GM08714 (cell line): ENCODE data around the gene TMEM42.
A peak's percentile ranks its signal among the peaks of the same experiment; 100 is the strongest.
"Not testable (repeated sequence)": the region's sequence is repeated elsewhere in the genome, so short reads cannot be mapped to it uniquely, and the experiment has no call there.

Experiments used
- H3K4me3 ChIP-seq: fragments of 200-500 bp; sonication (Bioruptor generic); 2 replicates; pipeline ENCODE4 v1.5.1; 2014; ENCODE audit warnings: mild to moderate bottlenecking, low read length, inconsistent platforms
- ZNF274 ChIP-seq: IDR thresholded peaks from 2 replicates; pipeline ENCODE4 v1.6.1; 2012; ENCODE audit warnings: mild to moderate bottlenecking, low read depth, low read length

TMEM42 gene

DNA sequence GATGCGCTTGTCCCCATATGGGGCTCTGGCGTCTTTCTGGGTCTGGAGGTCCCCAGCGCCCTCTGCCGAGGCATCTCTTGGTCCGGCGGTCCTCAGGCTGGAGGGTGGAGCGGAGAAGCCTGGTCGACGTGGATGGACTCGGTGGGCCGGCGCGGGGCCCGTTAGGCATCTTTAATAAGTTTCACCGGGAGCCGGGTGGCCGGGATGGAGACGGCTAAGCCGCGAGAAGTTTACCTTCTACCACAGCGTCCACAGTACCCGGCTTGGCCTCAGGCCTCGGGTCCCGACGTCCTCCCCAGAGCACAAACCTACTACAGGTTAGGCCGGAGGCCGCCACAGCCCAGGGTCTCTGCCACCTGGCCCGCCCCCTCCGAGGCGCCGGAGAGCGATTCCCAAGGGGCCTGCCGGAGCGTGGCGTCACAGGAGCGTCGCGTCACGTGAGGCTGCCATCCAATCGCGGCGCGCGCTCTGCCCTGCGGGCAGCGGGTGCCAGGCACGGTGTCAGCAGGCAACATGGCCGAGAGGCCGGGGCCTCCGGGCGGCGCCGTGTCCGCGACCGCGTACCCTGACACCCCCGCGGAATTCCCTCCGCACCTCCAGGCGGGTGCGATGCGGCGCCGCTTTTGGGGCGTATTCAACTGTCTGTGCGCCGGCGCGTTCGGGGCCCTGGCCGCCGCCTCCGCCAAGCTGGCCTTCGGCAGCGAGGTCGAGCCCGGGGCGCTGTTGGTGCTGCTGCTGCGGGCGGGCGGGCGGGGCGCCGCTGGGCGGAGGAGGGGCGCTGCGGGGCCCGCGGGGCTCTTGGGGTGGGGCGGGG, at the start of gene TMEM42:
Gene TMEM42 (plus strand): TSS at position 501 of the 814 bp plus-strand sequence. CDS start 13 bp downstream, at position 514.
- TF ChIP-seq ZNF274: no peak

DNA sequence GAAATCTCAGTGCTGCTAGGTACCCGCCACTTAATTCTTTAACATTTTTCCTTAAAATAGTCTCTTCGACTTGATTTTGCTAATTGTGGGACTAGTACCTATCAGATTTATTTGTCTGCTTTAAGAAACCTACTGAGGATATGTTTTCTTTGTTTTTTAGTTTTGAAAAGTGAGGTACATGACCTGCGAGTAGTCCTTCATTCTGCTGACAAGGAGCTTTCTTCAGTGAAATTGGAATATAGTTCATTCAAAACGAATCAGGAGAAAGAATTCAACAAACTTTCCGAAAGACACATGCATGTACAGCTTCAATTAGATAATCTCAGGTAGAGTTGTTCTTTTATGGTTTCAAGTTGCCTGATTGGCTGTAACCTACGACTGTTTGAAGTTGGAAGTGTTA, 47.0 kb upstream of the TMEM42 start:
- no peak for TF ChIP-seq ZNF274
- no peak overlapping the region for H3K4me3 ChIP-seq

More for the DNA sequence above, at the start of gene TMEM42:
- H3K4me3 ChIP-seq: peak within 1 kb of the TSS; percentile 76

DNA sequence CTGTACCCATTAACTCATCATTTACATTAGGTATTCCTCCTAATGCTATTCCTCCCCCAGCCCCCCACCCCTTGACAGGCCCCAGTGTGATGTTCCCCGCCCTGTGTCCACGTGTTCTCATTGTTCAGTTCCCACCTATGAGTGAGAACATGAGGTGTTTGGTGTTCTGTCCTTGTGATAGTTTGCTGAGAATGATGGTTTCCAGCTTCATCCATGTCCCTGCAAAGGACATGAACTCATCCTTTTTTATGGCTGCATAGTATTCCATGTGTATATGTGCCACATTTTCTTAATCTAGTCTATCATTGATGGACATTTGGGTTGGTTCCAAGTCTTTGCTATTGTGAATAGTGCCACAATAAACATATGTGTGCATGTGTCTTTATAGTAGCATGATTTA, 45.4 kb upstream of the TMEM42 start:
- not testable (repeated sequence) for H3K4me3 ChIP-seq

DNA sequence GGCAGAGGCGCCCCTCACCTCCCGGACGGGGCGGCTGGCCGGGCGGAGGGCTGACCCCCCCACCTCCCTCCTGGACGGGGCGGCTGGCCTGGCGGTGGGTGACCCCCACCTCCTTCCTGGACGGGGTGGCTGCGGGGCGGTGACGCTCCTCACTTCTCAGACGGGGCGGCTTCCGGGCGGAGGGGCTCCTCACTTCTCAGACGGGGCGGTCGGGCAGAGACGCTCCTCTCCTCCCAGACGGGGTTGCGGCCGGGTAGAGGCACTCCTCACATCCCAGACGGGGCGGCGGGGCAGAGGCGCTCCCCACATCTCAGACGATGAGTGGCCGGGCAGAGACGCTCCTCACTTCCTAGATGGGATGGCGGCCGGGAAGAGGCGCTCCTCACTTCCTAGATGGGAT, 40.5 kb upstream of the TMEM42 start:
- not testable (repeated sequence) for H3K4me3 ChIP-seq

DNA sequence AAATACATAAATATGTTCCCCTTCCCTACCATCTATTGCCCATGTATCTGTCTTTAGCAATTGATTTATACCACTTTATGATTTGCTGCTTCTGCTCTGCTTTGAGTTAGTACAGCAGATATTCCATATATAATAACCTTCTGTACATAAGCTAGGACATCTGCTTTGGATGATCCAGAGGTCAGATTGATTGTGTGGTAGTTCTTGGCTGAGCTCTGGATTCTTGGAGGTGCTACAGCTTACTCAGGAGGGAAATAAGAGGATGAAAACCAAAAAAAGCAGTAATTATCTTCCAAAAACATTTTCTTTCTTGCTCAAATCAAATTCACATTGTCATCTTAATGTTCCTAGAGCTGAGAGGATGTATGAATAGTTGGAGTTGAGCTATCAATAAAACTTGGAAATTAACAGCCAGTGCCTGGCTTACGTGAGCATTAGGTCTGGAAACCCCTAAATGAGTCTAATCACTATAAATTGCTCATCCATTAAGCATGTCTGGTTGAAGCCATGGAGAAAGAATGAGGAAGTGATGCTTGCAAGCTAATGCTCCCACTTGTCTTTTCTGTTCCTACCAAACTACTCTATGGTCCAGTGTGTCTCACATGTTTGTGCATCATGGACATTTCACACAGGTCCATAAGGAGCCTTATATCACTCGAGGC, 36.3 kb upstream of the TMEM42 start:
- H3K4me3 ChIP-seq: no peak overlapping the region
- TF ChIP-seq ZNF274: no peak

DNA sequence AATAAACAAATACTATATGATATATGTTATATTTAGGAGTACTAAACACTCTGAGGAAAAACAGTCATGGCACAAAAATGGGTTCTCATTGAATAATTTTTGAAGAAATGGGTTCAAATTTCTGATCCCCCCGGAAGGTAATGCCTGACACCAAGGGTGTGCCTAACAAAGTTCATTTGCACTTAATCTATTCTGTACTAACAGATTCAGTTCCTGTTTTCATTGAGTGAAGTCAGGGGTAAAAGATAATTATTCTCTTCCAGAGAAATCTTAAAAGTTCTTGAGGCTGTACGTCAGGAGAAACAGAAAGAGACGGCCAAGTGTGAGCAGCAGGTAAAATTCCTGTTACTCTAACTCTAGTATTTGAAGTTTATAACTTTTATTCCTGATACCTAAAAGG, 34.5 kb upstream of the TMEM42 start:
- H3K4me3 ChIP-seq: no peak overlapping the region
- TF ChIP-seq ZNF274: no peak

DNA sequence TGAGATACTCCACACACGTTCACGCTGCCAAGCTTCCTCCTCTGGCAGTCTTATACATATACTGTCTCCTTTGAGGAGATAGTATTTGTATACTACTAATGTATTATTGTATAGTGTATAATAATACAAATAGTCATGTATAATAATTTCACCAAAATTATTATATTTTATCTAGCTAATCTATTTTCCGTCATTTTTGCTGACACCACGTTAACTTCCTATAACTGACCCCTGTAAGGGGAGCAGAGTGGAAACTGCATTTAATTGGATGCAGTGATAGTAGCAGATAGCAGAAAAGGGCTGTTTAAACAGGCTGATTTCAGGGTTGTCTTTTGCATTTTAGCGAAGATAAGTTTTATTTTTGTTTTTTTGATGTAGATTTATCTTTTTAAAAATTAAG, 30.5 kb upstream of the TMEM42 start:
- TF ChIP-seq ZNF274: no peak
- no peak overlapping the region for H3K4me3 ChIP-seq

DNA sequence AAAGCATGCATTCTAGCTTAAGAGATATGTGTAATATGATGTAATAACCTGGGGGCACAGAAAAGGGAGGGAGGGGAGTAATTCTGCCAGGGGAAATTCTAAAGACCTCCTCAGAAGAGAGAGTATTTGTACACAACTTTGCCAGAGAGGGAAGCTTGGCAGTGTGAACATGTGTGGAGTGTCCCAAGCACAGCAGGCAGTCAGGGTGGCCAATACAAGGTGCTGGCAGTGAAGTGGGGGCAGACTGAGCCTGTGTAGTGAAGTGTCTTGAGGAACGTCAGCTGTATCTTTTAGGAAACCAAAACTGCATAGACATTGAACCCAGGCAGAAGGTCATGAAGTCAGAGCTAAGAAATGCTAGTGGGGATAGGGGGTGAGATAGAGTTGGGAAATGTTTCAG, 29.7 kb upstream of the TMEM42 start:
- no peak overlapping the region for H3K4me3 ChIP-seq
- no peak for TF ChIP-seq ZNF274

DNA sequence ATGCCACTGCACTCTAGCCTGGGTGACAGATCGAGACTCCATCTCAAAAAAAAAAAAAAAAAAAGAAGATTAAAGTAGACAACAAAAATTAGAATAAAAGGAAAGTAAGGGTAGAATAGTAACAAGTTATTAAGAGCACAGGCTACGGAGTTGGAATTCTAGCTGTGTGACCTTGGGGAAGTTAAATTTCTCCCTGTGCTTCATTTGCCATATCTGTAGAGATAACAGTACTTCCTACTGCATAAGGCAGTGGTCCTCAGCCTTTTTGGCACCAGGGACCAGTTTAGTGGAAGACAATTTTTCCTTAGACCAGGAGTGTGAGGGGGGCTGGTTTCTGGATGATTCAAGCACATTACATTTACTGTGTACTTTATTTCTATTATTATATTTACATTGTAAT, 28.7 kb upstream of the TMEM42 start:
- no peak overlapping the region for H3K4me3 ChIP-seq
- TF ChIP-seq ZNF274: no peak

DNA sequence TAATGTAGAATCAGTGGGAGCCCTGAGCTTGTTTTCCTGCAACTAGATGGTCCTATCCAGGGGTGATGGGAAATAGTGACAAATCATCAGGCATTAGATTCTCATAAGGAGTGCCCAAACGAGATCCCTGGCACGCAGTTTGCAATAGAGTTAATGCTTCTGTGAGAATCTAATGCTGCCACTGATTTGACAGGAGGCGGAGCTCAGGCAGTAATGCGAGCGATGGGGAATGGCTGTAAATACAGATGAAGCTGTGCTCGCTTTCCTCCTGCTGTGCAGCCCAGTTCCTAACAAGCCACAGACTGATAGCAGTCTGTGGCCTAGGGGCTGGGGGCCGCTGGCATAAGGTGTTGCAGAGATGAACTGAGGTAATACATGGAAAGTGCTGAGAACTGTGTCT, 28.3 kb upstream of the TMEM42 start:
- TF ChIP-seq ZNF274: no peak
- no peak overlapping the region for H3K4me3 ChIP-seq

DNA sequence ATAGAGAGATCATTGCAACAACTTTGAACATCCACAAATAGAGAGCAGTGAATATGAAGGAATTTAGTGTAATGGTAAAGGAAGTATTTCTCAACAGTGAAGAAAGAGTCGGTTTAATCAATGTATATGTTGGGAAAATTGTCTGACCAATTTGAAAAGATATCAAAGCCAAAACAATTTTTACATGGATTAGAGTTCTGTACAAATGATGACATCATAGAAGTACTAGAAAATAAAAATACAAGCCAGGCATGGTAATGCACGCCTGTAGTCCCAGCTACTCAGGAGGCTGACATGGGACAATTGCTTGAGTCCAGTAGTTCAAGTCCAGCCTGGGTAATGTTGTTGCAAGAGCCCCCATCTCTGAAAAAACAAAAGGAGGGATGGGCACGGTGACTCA, 26.0 kb upstream of the TMEM42 start:
- no peak overlapping the region for H3K4me3 ChIP-seq
- no peak for TF ChIP-seq ZNF274

DNA sequence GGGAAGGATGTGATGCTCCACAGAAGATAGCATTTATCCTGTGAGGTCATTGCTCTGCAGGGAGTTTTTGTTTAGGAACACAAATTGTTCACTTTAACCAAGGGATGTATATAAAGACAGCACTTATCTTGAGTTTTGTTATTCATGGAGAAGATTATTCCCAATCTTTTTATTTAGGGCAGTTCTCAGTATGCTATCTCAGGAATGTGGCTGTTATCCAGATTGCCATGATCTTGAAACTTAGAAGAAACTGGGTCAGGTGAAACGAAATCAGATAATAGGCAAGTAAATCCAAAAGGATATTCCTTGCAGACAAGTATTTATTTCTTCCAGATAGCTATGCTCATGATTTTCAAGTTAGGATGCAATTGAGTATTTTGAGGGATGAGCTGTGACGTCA, 19.3 kb upstream of the TMEM42 start:
- H3K4me3 ChIP-seq: no peak overlapping the region
- TF ChIP-seq ZNF274: no peak

DNA sequence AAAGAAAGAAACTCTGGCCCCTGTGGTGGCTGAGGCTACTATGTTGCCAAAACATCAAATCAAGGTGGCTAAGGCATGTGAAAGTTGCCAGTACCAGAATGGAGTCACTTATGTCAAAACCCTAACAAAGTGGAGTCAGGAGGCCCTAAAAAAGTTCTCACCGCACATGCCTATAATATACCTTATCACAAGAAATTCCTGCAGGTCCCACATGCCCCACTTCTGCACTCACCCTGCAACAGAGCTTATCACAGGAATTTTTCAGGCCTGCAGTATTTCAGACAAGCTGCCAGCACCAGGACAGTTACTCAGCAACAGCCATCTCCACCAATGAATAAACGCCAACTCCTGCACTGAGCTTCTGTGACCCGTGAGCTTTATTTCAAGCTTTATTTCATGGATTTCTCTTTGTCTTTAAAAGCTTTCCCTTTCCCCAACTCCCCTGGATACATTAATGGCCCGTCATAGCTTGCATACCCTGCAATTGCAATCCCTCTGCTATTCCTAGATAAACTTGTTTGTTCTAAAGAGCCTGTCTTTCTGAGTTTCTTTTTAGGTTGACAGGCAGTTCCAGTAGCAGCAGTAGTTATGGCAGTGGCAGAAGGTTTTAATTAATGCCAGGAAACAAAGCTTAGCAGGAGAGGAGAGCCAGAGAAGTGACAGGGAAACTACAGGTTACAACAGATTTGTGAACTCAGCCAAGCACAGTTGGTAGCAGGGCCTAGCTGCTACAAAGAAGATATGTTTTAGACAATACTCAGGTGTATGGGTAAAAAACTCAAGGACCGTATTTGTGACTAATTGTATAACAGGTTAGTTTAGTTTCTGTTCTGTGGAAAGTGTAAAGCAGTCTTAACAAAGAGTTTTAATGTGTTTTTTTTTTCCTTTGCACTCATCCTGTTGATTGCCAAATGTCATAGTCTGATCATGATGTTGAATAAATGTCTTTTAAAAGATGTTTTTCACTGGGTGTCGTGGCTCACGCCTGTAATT, 15.9 kb upstream of the TMEM42 start:
- no peak overlapping the region for H3K4me3 ChIP-seq
- no peak for TF ChIP-seq ZNF274

DNA sequence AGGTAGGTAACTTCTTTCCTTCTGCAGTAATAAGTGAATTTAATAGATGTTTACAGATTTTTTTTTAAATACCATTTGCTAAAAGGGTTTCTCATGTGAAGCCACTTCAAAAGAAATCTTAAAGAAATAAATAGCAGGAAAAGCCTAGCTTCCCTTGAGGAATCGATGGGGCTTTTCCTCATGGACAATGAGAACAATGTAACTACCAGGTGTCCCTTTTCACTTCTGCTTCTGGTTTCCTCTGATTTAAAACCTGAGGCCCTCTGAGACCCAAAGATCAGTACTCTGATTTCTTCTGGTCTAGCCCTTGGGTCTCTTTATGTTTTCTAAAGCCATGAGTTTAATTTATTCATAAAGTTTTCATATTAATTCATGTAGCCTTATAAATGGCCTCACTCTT, 13.1 kb upstream of the TMEM42 start:
- H3K4me3 ChIP-seq: no peak overlapping the region
- no peak for TF ChIP-seq ZNF274

DNA sequence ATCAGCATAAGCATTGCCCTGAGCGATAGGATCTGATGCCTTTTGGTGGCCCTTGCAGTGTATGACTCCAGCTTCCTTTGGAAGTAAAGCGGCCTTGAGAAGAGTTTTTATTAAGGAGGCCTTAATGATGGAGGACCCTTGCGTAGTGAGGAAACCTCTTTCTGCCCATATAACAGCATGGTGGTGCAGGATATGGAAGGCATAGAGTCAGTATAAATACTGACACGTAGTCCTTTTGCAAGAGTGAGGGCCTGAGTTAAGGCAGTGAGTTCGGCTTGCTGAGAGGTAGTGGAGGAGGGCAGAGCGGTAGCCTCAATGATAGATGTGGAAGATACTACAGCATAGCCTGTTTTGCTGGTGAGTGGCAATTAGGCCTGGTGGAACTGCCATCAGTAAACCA, 5.0 kb upstream of the TMEM42 start:
- not testable (repeated sequence) for H3K4me3 ChIP-seq
